Muscle of arm (tissue), 12 donors: Measurements from ENCODE around the gene ARHGEF18. TPM values are rescaled to one million over a fixed set of nuclear protein-coding genes. Genes with fewer than 3 reads are reported as not detected.
"Not testable (repeated sequence)": the region's sequence is repeated elsewhere in the genome, so short reads cannot be mapped to it uniquely, and the experiment has no call there.

Experiments used
- DNase-seq: peaks from one replicate; pipeline ENCODE4 v3.0.0-alpha.2; 2013
- polyA plus RNA-seq, 12 donors: library from polyadenylated mRNA; unstranded; fragments of 120-200 nt; gene quantifications; one replicate each; pipeline ENCODE4 v1.2.1, GENCODE V29; 2013; ENCODE audit not compliant: insufficient read length in 12 of 12

The ARHGEF18 gene
- polyA plus RNA-seq, 12 donors = 8.5 to 20.9 (median 13.9) TPM; not detected in 1

- no peak for DNase-seq
These were observed 2.2 kb upstream of the ARHGEF18 start for GRCh38 chr19:7346488-7346971.

DNA sequence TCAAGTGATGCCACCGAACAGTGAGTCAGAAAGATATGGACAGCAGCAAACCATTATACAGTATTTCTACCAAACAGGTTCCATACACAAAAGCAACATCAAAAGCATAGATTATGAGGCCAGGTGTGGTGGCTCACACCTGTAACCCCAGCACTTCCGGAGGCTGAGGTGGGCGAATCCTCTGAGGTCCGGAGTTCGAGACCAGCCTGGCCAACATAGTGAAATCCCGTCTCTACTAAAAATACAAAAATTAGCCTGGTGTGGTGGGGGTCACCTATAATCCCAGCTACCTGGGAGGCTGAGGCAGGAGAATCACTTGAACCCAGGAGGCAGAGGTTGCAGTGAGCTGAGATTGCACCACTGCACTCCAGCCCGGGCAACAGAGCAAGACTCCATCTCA, 1.7 kb upstream of the ARHGEF18 start:
- not testable (repeated sequence) for DNase-seq

GRCh38 chr19:7349231-7349591, 474 bp downstream of the ARHGEF18 start:
- DNase-seq = no peak

DNA sequence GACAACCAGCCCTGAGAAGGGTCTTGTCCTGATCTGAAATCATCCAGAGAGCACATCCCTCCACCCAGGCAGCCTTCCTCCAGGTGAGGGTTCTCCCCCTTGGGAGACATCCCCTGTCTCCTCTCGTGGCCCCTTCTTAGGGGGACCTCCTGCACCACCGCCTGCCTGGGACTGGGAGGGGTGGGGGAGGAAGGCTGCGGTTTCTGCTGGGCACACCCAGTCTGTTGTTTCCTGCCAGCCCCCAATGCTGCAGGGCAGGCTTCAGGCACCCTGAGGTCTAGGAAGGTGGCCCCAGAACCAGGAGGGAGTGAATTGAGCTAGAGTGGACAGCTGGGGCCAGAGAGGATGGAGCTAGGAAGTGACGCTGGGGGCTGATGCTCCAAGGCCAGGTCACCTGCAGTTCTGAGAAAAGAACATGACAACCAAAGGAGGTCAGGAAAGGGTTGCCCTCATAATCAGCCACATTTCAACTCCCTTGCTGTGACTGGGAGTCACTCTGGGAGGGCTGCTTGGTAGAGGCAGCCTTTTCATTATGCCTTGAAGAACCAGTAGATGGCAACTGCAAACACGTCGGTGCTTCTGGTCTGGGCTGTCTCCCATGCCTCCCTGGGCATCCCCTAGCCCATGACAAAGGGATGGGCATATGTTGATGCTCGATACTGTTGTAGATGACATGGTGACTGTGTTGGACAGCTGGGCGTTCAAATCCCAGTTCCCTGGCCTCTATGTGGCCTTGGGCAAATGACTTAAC, 1.4 kb downstream of the ARHGEF18 start:
- DNase-seq = no peak

DNA sequence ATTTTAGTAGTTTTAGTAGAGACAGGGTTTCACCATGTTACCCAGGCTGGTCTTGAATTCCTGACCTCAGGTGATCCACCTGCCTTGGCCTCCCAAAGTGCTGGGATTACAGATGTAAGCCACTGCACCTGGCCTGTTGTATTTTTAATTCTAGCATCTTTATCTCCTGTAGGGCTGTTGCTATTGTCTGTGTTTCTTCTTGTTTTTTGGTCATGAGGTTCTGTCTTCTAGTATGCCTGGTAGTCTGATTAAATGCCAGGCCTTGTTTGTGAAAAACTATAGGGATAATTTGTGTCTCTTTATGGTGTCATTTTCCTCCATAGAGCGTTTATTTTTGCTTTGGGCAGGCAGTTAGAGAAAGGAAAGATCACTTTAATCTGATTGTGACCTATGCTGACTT, 3.1 kb downstream of the ARHGEF18 start:
- DNase-seq = no peak

- DNase-seq = no peak
These were observed 6.5 kb downstream of the ARHGEF18 start for GRCh38 chr19:7355151-7355820.

GRCh38 chr19:7355871-7356270, 7.1 kb downstream of the ARHGEF18 start:
- DNase-seq = no peak

DNA sequence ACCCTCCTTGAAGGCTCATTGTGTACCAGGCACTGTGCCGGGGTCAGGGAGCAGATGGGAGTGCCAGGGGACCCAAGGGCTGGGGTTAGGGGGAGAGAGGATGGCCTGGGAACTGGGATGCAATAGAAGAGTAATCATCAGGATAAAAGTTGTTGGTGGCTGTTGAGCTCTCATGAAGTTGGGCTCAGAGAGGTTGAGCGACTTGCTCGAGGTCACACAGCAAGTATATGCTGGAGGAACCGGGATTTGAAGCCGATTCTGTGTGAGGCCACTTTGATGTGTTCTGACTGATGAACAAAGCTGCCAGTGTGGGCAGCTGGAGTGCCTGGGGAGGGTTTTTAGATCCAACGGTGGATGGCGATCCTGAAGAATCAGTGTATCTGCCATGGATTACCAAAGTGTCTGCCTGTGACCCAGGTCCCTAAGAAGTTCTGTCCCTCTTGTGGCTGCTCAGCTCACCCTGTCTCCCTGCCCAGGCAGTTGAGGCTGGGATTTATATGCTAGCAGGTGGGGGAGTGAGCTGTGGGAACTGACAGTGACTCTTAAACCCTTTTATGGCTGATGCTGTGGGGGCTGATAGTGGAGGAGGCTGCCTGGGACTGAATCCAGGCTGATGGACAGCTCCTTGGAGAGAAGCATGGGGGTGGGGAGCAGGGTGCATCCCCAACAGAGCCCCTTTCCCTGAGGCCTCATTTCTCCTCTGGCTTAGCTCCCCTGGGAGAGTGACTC, 8.3 kb downstream of the ARHGEF18 start:
- no peak for DNase-seq

DNA sequence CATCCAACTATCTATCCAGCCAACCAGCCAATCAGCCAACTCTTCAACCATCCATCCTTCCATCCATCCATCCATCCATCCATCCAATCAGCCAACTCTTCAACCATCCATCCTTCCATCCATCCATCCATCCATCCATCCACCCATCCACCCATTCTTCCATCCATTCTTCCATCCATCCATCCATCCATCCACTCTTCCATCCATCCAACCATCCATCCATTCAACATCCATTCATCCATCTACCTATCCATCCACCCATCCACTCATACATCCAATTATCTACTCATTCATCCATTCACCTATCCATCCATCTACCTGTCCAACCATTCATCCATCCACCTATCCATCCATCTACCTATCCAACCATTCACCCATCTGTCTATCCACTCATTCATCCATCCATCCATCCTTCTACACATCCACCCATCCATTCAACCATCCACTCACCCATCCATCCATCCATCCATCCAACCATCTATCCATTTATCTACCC, 9.4 kb downstream of the ARHGEF18 start:
- DNase-seq = no peak

GRCh38 chr19:7360393-7360984, 11.8 kb downstream of the ARHGEF18 start:
- no peak for DNase-seq

DNA sequence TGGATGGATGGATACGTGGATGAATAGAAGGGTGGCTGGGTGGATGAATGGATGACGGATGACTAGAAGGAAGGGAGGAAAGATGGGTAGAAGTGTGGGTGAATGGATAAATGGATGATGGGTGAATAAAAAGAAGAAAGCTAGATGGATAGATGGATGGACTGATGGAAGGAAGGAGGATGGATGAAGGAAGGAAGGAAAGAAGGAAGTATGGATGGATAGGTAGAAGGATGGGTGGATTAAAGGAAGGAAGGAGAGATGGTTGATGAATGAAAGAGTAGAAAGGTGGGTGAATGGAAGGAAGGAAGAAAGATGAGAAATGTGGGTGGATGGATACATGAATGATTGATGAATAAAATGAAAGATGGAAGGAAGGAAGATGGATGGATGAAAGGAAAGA, 14.5 kb downstream of the ARHGEF18 start:
- no peak for DNase-seq

DNA sequence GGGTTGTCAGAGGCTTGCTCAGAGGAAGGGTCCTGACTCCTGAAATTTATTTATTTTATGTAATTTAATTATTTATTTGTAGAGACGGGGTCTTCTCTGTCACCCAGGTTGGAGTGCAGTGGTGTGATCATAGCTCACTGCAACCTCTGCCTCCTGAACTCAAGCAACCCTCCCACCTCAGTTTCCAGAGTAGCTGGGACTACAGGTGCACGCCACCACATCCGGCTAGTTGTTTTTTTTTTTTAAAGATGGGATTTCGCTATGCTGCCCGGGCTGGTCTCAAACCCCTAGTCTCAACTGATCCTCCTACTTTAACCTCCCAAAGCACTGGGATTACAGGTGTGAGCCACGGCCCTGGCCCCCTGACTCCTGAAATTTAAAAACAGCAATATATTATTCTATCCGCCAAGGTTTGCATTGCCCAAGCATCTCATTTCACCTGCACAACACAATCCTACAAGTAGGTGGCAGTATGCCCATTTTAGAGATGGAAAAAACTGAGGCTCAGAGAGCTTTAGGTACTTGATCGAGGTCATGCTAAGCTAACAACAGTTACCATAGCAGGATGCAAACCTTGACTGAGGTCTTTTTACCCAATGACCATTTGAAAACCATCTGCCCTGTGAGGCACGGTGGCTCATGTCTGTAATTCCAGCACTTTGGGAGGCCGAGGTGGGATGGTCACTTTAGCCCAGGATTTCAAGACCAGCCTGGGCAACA, 18.1 kb downstream of the ARHGEF18 start:
- DNase-seq = no peak

DNA sequence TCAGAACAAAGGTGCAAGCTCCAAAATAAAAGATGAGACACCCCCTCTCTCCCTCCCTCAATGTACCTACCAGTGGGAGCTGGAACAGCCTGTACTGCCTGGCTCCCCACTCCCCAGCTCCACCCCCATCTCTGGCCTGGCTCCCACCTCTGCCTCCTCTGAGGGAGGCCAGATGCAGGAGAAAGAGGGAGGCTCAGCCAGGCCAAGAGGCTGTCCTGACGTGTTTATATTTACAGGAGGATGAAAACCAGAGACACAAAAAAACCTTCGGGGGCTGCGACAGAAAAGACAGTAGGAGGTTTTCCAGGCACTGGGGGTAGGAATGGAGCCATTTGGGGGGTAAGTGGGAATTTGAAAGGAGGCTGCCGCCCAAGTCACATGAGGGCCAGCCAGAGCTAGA, 19.7 kb downstream of the ARHGEF18 start:
- DNase-seq = no peak

- not testable (repeated sequence) for DNase-seq
These were observed 20.1 kb downstream of the ARHGEF18 start for GRCh38 chr19:7368866-7369265.

GRCh38 chr19:7370546-7370945, 21.8 kb downstream of the ARHGEF18 start:
- no peak for DNase-seq

DNA sequence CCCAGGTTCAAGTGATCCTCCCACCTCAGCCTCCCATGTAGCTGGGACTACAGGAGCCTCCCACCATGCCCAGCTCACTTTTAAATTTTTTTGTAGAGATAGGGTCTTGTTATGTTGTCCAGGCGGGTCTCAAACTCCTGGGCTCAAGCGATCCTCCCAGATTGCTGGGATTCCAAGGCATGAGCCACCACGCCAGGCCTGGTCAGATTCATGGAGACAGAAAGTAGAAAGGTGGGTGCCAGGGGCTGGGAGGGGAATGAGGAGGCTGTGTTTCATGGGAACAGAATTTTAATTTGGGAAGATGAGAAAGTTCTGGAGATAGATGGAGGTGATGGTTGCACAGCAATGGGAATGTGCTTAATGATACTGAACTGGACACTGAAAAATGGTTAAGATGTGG, 22.3 kb downstream of the ARHGEF18 start:
- no peak for DNase-seq

DNA sequence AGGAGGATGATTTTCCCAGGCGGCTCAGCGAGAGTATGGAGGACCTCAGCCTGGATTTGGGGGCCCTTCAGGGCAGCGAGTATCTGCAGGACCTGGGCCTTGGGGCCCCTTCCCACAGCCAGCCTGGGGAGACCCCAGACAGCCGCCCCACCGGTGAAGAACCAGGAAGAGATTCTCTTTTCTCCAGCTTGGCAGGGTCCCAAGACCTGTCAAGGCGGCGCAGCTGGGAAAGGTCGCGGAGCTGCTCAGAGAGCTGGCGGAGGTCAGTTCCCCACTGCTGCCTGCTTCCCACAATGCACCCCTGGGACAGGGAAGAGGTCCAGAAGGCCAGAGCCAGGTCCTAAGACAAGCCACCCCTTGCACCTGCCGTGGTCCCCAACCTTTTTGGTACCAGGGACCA, 24.1 kb downstream of the ARHGEF18 start:
- DNase-seq = no peak

DNA sequence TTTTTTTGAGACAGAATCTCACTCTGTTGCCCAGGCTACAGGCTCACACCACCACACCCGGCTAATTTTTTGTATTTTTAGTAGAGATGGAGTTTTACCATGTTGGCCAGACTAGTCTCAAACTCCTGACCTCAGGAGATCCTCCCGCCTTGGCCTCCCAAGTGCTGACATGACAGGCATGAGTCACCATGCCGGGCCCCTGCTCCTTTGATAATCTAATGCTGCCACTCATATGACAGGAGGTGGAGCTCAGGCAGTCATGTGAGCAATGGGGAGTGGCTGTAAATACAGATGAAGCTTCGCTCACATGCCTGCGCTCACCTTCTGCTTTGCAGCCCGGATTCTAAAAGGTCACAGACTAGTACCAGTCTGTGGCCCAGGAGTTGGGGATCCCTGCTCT, 25.1 kb downstream of the ARHGEF18 start:
- no peak for DNase-seq

DNA sequence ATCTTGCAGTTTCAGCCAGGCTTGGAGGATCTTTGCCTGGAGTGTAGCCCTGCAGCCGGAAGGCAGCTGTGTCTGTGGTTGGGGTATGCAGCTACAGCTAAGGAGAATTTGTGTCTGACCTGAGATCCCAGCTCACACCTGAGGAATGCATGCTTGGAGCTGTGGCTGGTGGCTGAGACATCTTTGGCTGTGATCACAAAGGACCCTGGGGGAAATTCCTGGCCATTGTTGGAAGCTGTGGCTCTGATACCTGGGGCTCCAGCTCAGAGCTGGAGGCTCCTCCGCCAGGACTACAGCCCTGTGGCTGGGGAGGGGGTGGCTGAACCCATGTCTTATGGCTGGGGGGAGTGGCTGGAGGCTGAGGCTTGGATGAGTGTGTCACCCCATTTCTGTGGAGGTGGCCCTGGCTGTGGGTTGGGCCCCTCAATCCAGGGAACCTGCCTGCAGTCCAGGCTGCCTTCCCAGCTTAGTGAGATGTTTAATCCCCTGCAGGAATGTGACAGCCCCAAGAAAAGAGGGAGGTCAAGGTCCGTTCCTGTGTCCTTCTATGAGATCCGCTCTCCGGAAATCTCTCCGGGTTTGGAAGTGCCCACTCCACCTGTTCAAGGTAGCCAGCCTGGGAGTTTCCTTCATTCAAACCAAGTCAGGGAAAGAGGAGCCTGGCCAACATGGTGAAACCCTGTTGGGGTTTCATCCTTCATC, 27.6 kb downstream of the ARHGEF18 start:
- no peak for DNase-seq

DNA sequence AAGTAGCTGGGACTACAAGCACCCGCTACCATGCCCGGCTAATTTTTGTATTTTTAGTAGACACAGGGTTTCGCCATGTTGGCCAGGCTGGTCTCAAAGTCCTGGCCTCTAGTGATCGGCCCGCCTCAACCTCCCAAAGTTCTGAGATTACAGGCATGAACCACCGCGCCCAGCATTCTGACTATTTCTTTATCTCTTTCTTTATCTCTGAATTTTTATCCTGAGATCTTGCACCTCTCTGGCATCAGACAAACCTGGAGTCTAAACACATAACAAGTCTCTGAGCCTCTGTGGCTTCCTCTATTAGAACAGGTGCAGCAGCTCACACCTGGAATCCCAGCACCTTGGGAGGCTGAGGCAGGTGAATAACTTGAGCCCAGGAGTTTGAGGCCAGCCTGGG, 28.5 kb downstream of the ARHGEF18 start:
- no peak for DNase-seq

DNA sequence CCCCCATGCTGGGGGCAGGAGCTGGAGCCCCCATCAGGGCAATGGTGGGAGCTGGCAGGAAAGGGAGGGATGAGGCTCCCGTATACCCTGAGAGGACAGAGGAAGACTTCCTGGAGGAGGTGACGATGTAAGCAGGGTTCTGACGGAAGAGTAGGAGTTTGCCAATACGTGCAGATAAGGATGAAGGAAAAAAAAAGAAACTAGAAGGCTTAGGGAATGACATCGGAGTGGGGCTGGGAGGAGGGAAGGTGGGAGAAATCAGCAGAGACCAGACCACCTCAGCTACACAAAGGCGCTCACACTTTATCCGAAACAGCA, 32.3 kb downstream of the ARHGEF18 start:
- DNase-seq = no peak
